HepG2 (cell line): ENCODE measurements around the gene MYD88. TPM values are rescaled to one million over a fixed set of nuclear protein-coding genes. Genes with fewer than 3 reads are reported as not detected.

Experiments used
- CCDC6 ChIP-seq: sonication (generic); formaldehyde crosslinking; IDR thresholded peaks from 2 replicates; pipeline ENCODE4 v1.8.1; 2022; ENCODE audit warnings: mild to moderate bottlenecking, missing genetic modification reagents, moderate library complexity
- HNRNPL ChIP-seq: fragments of 200-400 bp; formaldehyde crosslinking; IDR thresholded peaks from 2 replicates; pipeline ENCODE4 v1.6.1; 2017; ENCODE audit warnings: mild to moderate bottlenecking, low read depth, low read length
- HOXA7 ChIP-seq: sonication (generic); formaldehyde crosslinking; IDR thresholded peaks from 2 replicates; pipeline ENCODE4 v1.8.1; 2022; ENCODE audit warnings: mild to moderate bottlenecking, missing genetic modification reagents, moderate library complexity
- KDM5B ChIP-seq: sonication (generic); formaldehyde crosslinking; IDR thresholded peaks from 2 replicates; pipeline ENCODE4 v1.4.0; 2020; ENCODE audit warnings: missing genetic modification reagents, mild to moderate bottlenecking, borderline replicate concordance
- NFKB2 ChIP-seq: sonication (generic); formaldehyde crosslinking; IDR thresholded peaks from 2 replicates; pipeline ENCODE4 v1.4.0; 2020; ENCODE audit warnings: missing genetic modification reagents, borderline replicate concordance
- PBX3 ChIP-seq: sonication (generic); formaldehyde crosslinking; IDR thresholded peaks from 2 replicates; pipeline ENCODE4 v1.8.1; 2023; ENCODE audit warnings: missing genetic modification reagents, inconsistent platforms, borderline replicate concordance
- PLSCR1 ChIP-seq: sonication (generic); formaldehyde crosslinking; IDR thresholded peaks from 2 replicates; pipeline ENCODE4 v1.5.0; 2020; ENCODE audit warnings: missing genetic modification reagents, mild to moderate bottlenecking, borderline replicate concordance
- RARA ChIP-seq: IDR thresholded peaks from 2 replicates; pipeline ENCODE4 v1.6.1; 2016; ENCODE audit warnings: missing genetic modification reagents, missing compliant biosample characterization
- SAP130 ChIP-seq: IDR thresholded peaks from 2 replicates; pipeline ENCODE4 v1.6.1; 2016; ENCODE audit warnings: low read depth
- SKI ChIP-seq: fragments of 450-650 bp; IDR thresholded peaks from one replicate; pipeline ENCODE4 v1.6.1; 2018; ENCODE audit warnings: mild to moderate bottlenecking; ENCODE audit not compliant: partially characterized antibody
- SMAD1 ChIP-seq: sonication (generic); formaldehyde crosslinking; IDR thresholded peaks from 2 replicates; pipeline ENCODE4 v1.4.0; 2020; ENCODE audit warnings: missing genetic modification reagents, low read depth, mild to moderate bottlenecking, borderline replicate concordance
- SMARCC2 ChIP-seq: fragments of 450-650 bp; IDR thresholded peaks from 2 replicates; pipeline ENCODE4 v1.6.1; 2017; ENCODE audit warnings: antibody characterized with exemption, mild to moderate bottlenecking
- SP1 ChIP-seq, 2 experiments: fragments of 450-650 bp in 1 of 2; sonication (generic) in 1 of 2; formaldehyde crosslinking in 1 of 2; IDR thresholded peaks; 2 replicates each; pipeline versions ENCODE4 v1.4.0 to v1.6.1; 2016 to 2020; ENCODE audit warnings: missing genetic modification reagents in 1 of 2
- TAF1 ChIP-seq: sonication (generic); formaldehyde crosslinking; IDR thresholded peaks from 2 replicates; pipeline ENCODE4 v1.4.0; 2020; ENCODE audit warnings: missing genetic modification reagents
- ZFY ChIP-seq: sonication (generic); formaldehyde crosslinking; IDR thresholded peaks from 2 replicates; pipeline ENCODE4 v1.4.0; 2020; ENCODE audit warnings: missing genetic modification reagents
- ZNF251 ChIP-seq: sonication (generic); formaldehyde crosslinking; IDR thresholded peaks from 2 replicates; pipeline ENCODE4 v1.9.0; 2021; ENCODE audit warnings: mild to moderate bottlenecking, missing genetic modification reagents
- ZNF335 ChIP-seq: sonication (generic); formaldehyde crosslinking; IDR thresholded peaks from 2 replicates; pipeline ENCODE4 v1.4.0; 2020; ENCODE audit warnings: missing genetic modification reagents
- ZNF570 ChIP-seq: sonication (generic); formaldehyde crosslinking; IDR thresholded peaks from 2 replicates; pipeline ENCODE4 v1.4.0; 2020; ENCODE audit warnings: mild to moderate bottlenecking, missing genetic modification reagents, borderline replicate concordance
- ZNF674 ChIP-seq: sonication (generic); formaldehyde crosslinking; IDR thresholded peaks from 2 replicates; pipeline ENCODE4 v1.5.0; 2020; ENCODE audit warnings: low read depth, mild to moderate bottlenecking, missing genetic modification reagents
- ZNF749 ChIP-seq: sonication (generic); formaldehyde crosslinking; IDR thresholded peaks from 2 replicates; pipeline ENCODE4 v1.8.0; 2022; ENCODE audit warnings: mild to moderate bottlenecking, missing genetic modification reagents, moderate library complexity, borderline replicate concordance
- polyA plus RNA-seq, 8 experiments: library from polyadenylated mRNA; depleted of rRNA in 3 of 8; stranded (reverse) in 7 of 8; unstranded in 1 of 8; fragments of >200 nt; fragmentation: Illumina TruSeq in 4 of 8; extraction: Trizol in 4 of 8; gene quantifications; 2 replicates each; pipeline versions ENCODE4 v1.2.1 to v1.2.3, GENCODE V29; 2011 to 2016; ENCODE audit warnings: low read depth in 4 of 8, missing spikeins in 1 of 8, mixed read lengths in 1 of 8; ENCODE audit not compliant: insufficient read depth in 1 of 8
- total RNA-seq, 5 experiments: library from RNA; depleted of rRNA; stranded (reverse); fragments of >200 nt; fragmentation: Illumina TruSeq; extraction: Trizol; gene quantifications; 2 replicates each; pipeline ENCODE4 v1.2.3, GENCODE V29; 2016; ENCODE audit warnings: low read depth in 1 of 5
- TF ChIP-seq, protein P1 (sequence below): sonication (generic); formaldehyde crosslinking; IDR thresholded peaks from 2 replicates; pipeline ENCODE4 v1.5.0; 2020; ENCODE audit warnings: missing genetic modification reagents
- TF ChIP-seq, protein P2 (sequence below): sonication (generic); formaldehyde crosslinking; IDR thresholded peaks from 2 replicates; pipeline ENCODE4 v1.4.0; 2020; ENCODE audit warnings: mild to moderate bottlenecking, missing genetic modification reagents, borderline replicate concordance

Gene MYD88
- total and polyA plus RNA-seq, 2 of the 13 experiments (the other 11 are each of a cell fraction or from before 2014, with no cell fraction given): 7.6 to 32.7 TPM

DNA sequence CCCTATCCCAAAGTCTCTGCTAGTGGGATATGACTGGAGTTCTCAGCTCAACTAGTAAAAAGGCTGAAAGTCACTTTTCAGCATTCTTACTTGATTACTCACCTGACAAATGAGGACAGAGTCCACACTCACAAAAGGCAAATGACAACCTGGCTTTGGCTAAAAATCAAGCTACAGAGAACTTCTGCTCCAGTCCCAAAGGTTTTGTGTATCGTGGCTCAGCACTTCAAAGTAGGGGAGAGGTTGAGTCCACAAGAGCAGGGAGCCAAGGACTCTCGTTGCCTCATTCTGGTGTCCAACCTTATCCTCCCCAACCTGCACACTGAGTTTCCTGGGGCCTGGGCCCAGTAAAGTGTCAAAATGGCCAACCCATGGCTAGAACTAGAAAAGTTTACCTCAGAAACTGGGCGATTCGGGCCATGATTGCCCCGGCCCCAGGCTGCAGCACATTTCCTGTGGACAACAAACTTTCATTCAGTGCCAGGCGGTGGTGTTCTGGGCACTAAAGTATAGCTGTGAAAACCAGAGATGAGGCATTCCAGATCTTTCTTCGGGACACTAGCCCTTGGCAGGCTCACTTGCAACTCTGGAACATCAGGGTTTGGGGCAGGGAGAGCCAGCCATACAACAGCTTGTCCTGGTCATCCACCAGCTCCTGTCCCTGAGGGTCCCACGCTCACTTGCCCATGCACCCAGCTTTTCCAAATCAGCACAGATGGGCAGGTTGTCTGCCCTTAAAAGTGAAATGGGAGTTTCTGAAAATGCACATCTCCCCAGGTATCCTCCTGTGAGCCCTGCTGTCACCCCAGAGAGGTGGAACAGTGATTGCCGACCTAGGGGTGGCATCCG, 4.7 kb upstream of the MYD88 start (continued):
- TF ChIP-seq ZNF570 (CRISPR knock-in tag) (no peak), ZNF251 (no peak), SP1 (IDR thresholded peaks at IDR 0.05) (no peak), SP1 (CRISPR knock-in tag; IDR thresholded peaks at IDR 0.05) (no peak), PLSCR1 (CRISPR knock-in tag) (no peak), HNRNPL (no peak), ZNF749 (CRISPR knock-in tag) (no peak), KDM5B (peak; percentile 43; the same call in 1 of the 2 replicates), ZFY (CRISPR knock-in tag) (peak; percentile 58; the same call in 1 of the 2 replicates), HOXA7 (no peak), ZNF335 (peak; percentile 48; the same call in 1 of the 2 replicates), SKI (peak; percentile 59), SAP130 (CRISPR knock-in tag) (peak; percentile 97), PBX3 (CRISPR knock-in tag) (no peak), SMAD1 (CRISPR knock-in tag) (no peak), TAF1 (CRISPR knock-in tag) (peak; percentile 50; the same call in 1 of the 2 replicates), NFKB2 (CRISPR knock-in tag) (no peak), RARA (CRISPR knock-in tag) (peak; percentile 83), ZNF674 (no peak), CCDC6 (0 out of 2 replicates have a peak, but pooled peaks have one; percentile 53), SMARCC2 (0 out of 2 replicates have a peak, but pooled peaks have one; percentile 33)
- TF ChIP-seq, protein P1, sequence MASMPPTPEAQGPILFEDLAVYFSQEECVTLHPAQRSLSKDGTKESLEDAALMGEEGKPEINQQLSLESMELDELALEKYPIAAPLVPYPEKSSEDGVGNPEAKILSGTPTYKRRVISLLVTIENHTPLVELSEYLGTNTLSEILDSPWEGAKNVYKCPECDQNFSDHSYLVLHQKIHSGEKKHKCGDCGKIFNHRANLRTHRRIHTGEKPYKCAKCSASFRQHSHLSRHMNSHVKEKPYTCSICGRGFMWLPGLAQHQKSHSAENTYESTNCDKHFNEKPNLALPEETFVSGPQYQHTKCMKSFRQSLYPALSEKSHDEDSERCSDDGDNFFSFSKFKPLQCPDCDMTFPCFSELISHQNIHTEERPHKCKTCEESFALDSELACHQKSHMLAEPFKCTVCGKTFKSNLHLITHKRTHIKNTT (CRISPR knock-in tag): no peak
- TF ChIP-seq, protein P2, sequence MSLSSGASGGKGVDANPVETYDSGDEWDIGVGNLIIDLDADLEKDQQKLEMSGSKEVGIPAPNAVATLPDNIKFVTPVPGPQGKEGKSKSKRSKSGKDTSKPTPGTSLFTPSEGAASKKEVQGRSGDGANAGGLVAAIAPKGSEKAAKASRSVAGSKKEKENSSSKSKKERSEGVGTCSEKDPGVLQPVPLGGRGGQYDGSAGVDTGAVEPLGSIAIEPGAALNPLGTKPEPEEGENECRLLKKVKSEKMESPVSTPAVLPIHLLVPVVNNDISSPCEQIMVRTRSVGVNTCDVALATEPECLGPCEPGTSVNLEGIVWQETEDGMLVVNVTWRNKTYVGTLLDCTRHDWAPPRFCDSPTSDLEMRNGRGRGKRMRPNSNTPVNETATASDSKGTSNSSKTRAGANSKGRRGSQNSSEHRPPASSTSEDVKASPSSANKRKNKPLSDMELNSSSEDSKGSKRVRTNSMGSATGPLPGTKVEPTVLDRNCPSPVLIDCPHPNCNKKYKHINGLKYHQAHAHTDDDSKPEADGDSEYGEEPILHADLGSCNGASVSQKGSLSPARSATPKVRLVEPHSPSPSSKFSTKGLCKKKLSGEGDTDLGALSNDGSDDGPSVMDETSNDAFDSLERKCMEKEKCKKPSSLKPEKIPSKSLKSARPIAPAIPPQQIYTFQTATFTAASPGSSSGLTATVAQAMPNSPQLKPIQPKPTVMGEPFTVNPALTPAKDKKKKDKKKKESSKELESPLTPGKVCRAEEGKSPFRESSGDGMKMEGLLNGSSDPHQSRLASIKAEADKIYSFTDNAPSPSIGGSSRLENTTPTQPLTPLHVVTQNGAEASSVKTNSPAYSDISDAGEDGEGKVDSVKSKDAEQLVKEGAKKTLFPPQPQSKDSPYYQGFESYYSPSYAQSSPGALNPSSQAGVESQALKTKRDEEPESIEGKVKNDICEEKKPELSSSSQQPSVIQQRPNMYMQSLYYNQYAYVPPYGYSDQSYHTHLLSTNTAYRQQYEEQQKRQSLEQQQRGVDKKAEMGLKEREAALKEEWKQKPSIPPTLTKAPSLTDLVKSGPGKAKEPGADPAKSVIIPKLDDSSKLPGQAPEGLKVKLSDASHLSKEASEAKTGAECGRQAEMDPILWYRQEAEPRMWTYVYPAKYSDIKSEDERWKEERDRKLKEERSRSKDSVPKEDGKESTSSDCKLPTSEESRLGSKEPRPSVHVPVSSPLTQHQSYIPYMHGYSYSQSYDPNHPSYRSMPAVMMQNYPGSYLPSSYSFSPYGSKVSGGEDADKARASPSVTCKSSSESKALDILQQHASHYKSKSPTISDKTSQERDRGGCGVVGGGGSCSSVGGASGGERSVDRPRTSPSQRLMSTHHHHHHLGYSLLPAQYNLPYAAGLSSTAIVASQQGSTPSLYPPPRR (CRISPR knock-in tag): peak; percentile 90
